Breast epithelium (tissue), 4 donors: ENCODE results near the gene PAFAH1B1. TPM values are rescaled to one million over a fixed set of nuclear protein-coding genes. Genes with fewer than 3 reads are reported as not detected.

Source experiments
- DNase-seq, 2 donors: peaks; one replicate each; pipeline ENCODE4 v3.0.0-alpha.2; 2019; ENCODE audit warnings: low spot score in 2 of 2
- H3K27ac ChIP-seq, 2 donors: fragments of 200-600 bp; sonication (generic) in 1 of 2; one replicate each; pipeline ENCODE4 v1.5.1; 2016 to 2019; ENCODE audit warnings: mild to moderate bottlenecking in 1 of 2
- H3K27me3 ChIP-seq, 2 donors: fragments of 200-600 bp; sonication (generic) in 1 of 2; one replicate each; pipeline versions ENCODE4 v1.5.1 to v1.6.0; 2017 to 2019; ENCODE audit warnings: control low read depth in 1 of 2, mild to moderate bottlenecking in 1 of 2
- H3K36me3 ChIP-seq: fragments of 200-600 bp; one replicate; pipeline ENCODE4 v1.5.1; 2019
- H3K4me1 ChIP-seq, 2 donors: fragments of 200-600 bp; sonication (generic); one replicate each; pipeline ENCODE4 v1.5.1; 2016 to 2019; ENCODE audit warnings: control low read depth in 1 of 2
- H3K4me3 ChIP-seq, 3 donors: fragments of 200-600 bp; sonication (generic); 1 replicate in 2 of 3; 2 replicates in 1 of 3; pipeline ENCODE4 v1.5.1; 2016 to 2019; ENCODE audit warnings: mild to moderate bottlenecking in 3 of 3, moderate library complexity in 2 of 3
- H3K9me3 ChIP-seq, 2 donors: fragments of 200-600 bp; sonication (generic) in 1 of 2; one replicate each; pipeline ENCODE4 v1.5.1; 2016 to 2019; ENCODE audit warnings: control low read depth in 1 of 2
- POLR2A ChIP-seq: fragments of 450-650 bp; IDR thresholded peaks from one replicate; pipeline ENCODE4 v1.6.1; 2016; ENCODE audit warnings: antibody characterized with exemption, mild to moderate bottlenecking, moderate library complexity
- POLR2AphosphoS5 ChIP-seq, 3 donors: sonication (generic); formaldehyde crosslinking; IDR thresholded peaks; one replicate each; pipeline ENCODE4 v1.6.1; 2017; ENCODE audit warnings: antibody characterized with exemption in 3 of 3
- intact Hi-C: fragments of 100-400 bp; cut with DNase I; formaldehyde crosslinking; loops from one replicate; pipeline ENCODE4 v1.15.1; 2023; ENCODE audit warnings: low total_unique reads
- total RNA-seq, 3 donors: library from RNA; depleted of rRNA; stranded (reverse); fragments of >200 nt; gene quantifications; one replicate each; pipeline ENCODE4 v1.1.0, GENCODE V29; 2016
- TF ChIP-seq, protein P1 (sequence below), 3 donors: fragments of 450-650 bp; IDR thresholded peaks; one replicate each; pipeline ENCODE4 v1.5.1; 2016 to 2017; ENCODE audit warnings: antibody characterized with exemption in 3 of 3, mild to moderate bottlenecking in 3 of 3, moderate library complexity in 3 of 3

PAFAH1B1 gene
- total RNA-seq, 3 donors from 2014 or later, result 99.5 to 134 (median 119) TPM

DNA sequence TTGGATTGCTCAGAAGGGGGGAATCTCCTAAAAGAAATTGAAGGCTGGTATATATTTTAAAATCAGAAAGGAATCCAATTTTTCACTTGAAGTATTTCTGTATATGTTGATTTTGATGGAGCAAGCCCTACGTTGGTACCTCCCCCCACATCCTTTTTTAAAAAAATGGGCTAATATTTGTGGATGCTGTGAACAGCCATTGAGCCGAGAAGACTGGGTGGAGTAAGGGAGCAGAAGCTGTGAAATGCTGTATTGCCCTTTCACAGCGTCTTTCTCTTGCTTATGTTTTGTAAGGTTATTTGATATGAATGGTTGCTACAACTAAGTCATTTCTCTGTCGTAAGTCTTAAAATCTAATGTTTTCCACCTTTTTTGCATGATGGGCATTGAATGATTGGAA is 2.3 kb downstream of the PAFAH1B1 start:
- Histone ChIP-seq H3K4me3 (peak overlapping the region in 2 of 3 donors; percentile 93), H3K27me3 (no peaks in the 10 kb centered on the region), H3K36me3 (no peaks in the 10 kb centered on the region), H3K9me3 (no peaks in the 10 kb centered on the region), H3K27ac (no peak overlapping the region), H3K4me1 (peaks cover 0 to 11% of the 10 kb centered on the region in 2 donors)
- TF ChIP-seq POLR2A (no peak), POLR2AphosphoS5 (IDR thresholded peaks at IDR 0.05) (no peak)
- TF ChIP-seq, protein P1, sequence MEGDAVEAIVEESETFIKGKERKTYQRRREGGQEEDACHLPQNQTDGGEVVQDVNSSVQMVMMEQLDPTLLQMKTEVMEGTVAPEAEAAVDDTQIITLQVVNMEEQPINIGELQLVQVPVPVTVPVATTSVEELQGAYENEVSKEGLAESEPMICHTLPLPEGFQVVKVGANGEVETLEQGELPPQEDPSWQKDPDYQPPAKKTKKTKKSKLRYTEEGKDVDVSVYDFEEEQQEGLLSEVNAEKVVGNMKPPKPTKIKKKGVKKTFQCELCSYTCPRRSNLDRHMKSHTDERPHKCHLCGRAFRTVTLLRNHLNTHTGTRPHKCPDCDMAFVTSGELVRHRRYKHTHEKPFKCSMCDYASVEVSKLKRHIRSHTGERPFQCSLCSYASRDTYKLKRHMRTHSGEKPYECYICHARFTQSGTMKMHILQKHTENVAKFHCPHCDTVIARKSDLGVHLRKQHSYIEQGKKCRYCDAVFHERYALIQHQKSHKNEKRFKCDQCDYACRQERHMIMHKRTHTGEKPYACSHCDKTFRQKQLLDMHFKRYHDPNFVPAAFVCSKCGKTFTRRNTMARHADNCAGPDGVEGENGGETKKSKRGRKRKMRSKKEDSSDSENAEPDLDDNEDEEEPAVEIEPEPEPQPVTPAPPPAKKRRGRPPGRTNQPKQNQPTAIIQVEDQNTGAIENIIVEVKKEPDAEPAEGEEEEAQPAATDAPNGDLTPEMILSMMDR (IDR thresholded peaks at IDR 0.05), result no peak
- intact Hi-C loops, result no loop called here
- DNase-seq, result no peak

DNA sequence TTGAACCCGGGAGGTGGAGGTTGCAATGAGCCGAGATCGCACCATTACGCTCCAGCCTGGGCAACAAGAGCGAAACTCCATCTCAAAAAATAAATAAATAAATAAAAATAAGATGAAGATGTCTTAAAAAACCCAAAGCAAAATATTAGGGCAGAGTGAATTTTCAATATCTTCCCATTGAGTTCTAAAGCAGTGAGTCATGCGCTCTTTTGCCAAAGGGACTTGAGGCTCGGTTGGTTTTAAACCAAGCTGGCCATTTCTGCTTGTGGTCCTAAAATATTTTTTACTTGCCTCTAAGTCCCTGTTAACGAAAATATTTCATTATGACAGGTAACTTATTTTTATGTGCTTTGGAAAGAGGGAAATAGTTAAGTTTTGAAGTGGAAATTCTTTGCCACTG is 4.7 kb downstream of the PAFAH1B1 start:
- H3K27me3 ChIP-seq, result no peaks in the 10 kb centered on the region
- peaks cover 0 to 11% of the 10 kb centered on the region in 2 donors for H3K4me1 ChIP-seq
- TF ChIP-seq, protein P1 (IDR thresholded peaks at IDR 0.05), result no peak
- H3K27ac ChIP-seq, result no peak overlapping the region
- H3K9me3 ChIP-seq, result no peaks in the 10 kb centered on the region
- H3K4me3 ChIP-seq, result no peak overlapping the region
- intact Hi-C loops, result no loop called here
- DNase-seq, result no peak
- no peaks in the 10 kb centered on the region for H3K36me3 ChIP-seq

DNA sequence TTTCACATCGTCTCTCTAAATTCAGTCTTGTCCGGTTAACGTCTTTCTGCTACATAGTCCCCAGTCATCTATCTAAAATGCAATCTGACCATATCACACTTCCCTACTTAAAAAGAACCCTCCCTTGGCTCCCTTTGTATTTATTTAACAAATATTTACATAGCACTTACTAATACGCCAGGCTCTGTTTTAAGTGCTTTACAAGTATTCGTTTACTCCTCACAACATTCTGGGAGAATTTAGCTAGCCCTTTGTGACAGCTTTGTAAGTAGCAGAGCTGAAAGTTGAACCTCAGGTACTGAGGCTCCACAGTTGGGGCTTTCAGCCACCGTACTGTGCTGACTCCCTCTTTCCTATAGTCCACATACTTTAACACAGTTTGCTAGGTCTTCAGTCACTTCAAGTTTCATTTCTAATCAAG is 9.2 kb downstream of the PAFAH1B1 start:
- DNase-seq, result no peak
- Histone ChIP-seq H3K4me1 (peaks cover 0 to 4% of the 10 kb centered on the region in 2 donors), H3K27me3 (no peaks in the 10 kb centered on the region), H3K9me3 (no peaks in the 10 kb centered on the region), H3K4me3 (no peak overlapping the region), H3K27ac (no peak overlapping the region), H3K36me3 (no peaks in the 10 kb centered on the region)
- intact Hi-C loops, result no loop called here
- TF ChIP-seq POLR2AphosphoS5 (IDR thresholded peaks at IDR 0.05), result no peak
- no peak for TF ChIP-seq POLR2A
- TF ChIP-seq, protein P1 (IDR thresholded peaks at IDR 0.05), result no peak

DNA sequence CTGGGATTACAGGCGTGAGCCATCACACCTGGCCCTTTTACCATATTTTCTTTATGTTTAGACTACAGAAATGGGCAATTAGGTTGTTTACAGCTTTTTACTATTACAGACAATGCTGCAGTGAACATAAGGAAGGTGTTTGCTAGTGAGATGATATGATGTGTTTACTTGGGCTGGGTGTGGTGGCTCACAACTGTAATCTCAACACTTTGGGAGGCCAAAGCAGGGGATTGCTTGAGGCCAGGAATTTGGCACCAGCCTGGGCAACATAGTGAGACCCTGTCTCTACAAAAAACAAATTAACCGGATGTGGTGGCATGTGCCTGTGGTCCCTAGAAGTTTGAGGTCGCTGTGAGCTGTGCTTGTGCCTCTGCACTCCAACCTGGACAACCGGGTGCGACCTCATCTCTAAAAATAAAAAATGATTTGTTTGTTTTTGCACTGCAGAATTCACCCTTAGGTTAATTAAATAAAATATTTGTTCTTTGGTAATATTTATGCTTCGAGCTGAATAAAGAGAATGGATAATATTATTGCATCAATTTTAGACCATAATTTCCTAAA is 15.0 kb downstream of the PAFAH1B1 start:
- Histone ChIP-seq H3K27ac (no peak overlapping the region), H3K27me3 (no peaks in the 10 kb centered on the region), H3K36me3 (no peaks in the 10 kb centered on the region), H3K9me3 (no peaks in the 10 kb centered on the region), H3K4me3 (no peak overlapping the region), H3K4me1 (no peaks in the 10 kb centered on the region)
- TF ChIP-seq, protein P1 (IDR thresholded peaks at IDR 0.05), result no peak
- TF ChIP-seq POLR2A (no peak), POLR2AphosphoS5 (IDR thresholded peaks at IDR 0.05) (no peak)
- intact Hi-C loops, result no loop called here
- no peak for DNase-seq

DNA sequence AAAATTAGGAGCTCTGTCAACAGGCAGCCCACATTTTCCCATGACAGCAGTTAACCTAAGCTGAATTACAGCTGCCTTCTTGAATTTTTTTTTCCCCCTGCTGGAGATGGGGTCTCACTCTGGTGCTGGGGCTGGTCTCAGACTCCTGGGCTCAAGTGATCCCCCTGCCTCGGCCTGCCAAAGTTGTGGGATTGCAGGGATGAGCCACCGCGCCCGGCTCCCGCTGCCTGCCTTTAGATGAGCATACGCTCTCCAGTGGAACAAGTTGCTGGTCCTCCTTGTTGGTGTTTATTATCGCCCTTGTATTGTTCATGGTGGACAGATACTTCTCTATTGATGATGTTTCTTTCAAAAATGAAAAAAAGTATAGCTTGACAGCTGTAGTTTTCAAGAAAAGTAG is 15.6 kb downstream of the PAFAH1B1 start:
- no peak for DNase-seq
- intact Hi-C loops, result no loop called here
- H3K9me3 ChIP-seq, result no peaks in the 10 kb centered on the region
- no peaks in the 10 kb centered on the region for H3K4me1 ChIP-seq
- TF ChIP-seq, protein P1 (IDR thresholded peaks at IDR 0.05), result no peak
- TF ChIP-seq POLR2AphosphoS5 (IDR thresholded peaks at IDR 0.05), result no peak
- TF ChIP-seq POLR2A, result no peak
- no peak overlapping the region for H3K4me3 ChIP-seq
- no peak overlapping the region for H3K27ac ChIP-seq
- no peaks in the 10 kb centered on the region for H3K36me3 ChIP-seq
- H3K27me3 ChIP-seq, result no peaks in the 10 kb centered on the region
